GM18870 (cell line): Measurements from ENCODE around the gene KRT10.

Source experiments
- ATAC-seq: cut with Tn5 transposase; IDR thresholded peaks from one replicate; pipeline ENCODE4 v1.9.1; 2021; ENCODE audit warnings: moderate library complexity; ENCODE audit not compliant: unreplicated experiment

The KRT10 gene

DNA sequence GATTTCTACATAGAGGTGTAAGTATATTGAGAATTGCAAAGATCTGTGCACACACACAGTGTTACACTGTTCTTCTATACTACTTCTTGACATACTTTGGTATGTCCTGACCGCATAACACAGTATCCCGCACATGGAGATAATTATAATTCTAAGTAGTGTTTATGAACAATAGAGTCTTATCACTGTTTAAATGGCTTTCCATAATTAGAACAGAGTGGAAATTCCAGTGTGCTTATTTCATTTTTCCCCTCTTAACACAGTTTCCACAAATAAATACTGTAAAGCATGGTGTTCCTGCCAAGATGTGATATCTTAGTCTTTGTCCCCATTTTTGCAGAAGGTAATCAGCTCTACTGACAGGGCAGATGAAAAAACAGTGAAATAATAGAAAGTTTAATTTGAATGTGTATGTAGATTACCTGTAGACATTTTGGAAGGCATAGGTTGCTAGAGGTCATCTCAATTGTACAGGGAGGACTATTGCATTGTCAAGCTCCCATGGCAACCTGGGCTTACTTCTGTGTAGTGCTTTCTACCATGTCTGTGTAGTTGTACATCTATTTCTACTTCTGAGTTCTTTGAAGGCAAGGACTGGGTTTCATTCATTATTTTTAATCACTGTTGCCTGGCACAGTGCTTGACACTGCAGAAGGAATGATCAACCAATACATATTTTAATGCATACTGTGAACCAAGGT is 12.5 kb downstream of the KRT10 start:
- ATAC-seq = no peak

DNA sequence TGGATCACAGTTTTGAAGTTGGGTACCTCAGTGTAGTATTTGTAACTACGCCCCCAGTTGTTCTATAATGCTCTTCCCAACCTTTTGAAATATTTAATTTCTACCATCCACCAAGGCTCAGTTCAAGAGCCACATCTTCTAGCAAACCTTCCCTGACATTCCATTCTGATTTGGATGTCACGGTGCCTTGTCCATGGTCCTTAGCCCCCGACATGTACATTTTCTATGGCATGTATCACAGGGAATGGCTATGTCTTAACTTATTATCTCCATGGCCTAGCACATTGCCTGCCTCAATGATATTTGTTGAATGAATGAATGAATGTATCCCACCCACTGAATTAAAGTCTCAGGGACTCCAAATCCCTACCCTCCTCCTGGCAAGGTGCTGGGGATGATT is 16.3 kb downstream of the KRT10 start:
- no peak for ATAC-seq

DNA sequence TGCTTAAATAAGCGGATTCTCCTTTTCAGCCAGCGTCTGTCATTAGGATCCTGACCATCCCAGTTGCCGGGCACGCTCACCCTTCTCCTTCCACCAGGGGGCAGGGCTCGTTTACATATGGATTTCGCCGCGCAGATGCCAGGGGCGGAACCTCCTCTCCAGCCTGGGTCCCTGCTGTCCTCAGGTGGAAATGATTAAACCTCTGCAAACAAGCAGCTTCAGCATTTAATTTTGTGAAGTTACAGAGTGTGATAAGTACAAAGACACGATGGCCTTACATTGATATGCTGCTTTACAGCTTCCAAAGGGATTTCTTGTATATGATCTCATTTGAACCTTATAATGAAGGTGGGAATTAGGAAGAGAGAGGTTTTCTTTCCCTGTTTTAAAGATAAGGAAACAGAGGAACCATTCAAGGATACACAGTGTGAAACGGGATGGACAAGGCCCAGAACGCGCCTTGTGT is 18.8 kb downstream of the KRT10 start:
- ATAC-seq = no peak

DNA sequence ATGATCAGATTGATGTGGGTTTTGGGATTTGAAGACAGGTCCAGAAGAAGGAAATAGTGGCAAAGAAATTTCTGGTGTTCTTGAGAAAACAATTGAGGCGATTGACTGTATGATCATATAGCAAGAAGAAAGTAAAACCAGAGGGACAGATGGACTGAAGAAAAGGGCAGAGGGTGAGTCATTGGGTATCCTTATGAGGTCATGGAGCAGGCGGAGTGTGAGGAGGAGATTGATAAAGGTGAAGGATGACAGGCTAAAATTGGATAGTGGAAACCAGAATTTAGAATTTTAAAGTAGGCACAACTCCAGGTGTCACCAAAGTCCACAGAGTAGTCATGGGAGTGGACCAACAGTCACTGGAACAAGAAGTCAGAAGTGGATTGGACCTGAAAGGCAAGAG is 21.3 kb downstream of the KRT10 start:
- no peak for ATAC-seq

DNA sequence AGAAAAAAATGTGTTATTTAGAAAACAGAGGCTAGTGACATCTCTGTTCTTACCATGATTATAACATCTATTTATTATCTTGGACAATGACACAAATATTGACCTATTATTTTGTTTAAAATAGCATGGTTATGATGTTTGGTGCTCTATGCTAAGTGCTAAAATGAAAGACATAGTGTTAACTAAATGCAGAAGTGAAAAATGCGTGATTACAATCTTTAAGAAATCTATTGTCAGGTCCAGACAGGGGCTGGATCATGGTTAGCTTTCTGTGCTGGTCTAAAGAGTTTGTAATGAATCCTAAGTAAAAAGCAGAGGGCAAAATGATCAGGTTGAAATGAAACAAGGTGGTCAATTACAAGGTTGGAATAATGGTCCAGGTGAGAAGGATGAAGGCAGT is 22.0 kb downstream of the KRT10 start:
- no peak for ATAC-seq

DNA sequence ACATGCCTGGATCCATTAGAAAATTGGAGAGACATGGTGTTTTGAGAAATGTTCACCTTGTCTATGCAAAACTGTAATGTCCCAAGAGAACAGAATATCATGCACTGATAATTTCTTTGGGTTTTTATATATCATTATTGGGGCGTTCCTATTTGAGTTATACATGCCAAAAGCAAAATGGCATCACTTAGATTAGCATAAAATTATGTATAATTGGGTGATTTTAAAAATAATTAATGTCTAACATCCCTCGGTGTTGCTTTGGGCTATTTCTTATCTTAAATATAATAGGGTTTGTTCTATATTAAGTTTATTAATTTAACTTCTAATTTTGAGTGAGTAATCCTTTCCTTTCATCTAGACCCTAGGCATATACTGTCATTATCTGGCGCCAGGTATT is 22.6 kb downstream of the KRT10 start, which contains the start of gene KRT28:
Gene KRT28, minus strand, starts transcription at position 101 of the 400 bp plus-strand sequence. Its CDS starts 66 bp downstream, at position 35.
- no peak for ATAC-seq

DNA sequence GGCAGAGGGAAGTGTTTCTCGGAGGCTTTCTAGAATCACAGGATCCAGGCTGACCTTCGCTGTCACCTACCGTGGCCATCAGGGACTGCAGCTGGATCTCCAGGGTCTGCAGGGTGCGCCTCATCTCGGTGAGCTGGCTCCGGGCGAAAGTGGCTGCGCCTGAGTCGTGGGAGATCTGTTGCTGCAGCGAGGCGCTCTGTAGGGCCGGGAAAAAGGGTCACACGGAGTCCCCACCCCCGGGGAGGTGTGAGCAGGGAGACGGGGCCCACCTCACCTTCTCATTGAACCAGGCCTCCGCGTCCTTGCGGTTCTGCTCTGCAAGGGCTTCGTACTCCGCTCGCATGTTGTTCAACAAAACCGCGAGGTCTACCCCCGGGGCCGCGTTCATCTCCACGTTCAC is 25.6 kb downstream of the KRT10 start:
- no peak for ATAC-seq

GRCh38 chr17:40795019-40795667 is 27.3 kb downstream of the KRT10 start:
- no peak for ATAC-seq

DNA sequence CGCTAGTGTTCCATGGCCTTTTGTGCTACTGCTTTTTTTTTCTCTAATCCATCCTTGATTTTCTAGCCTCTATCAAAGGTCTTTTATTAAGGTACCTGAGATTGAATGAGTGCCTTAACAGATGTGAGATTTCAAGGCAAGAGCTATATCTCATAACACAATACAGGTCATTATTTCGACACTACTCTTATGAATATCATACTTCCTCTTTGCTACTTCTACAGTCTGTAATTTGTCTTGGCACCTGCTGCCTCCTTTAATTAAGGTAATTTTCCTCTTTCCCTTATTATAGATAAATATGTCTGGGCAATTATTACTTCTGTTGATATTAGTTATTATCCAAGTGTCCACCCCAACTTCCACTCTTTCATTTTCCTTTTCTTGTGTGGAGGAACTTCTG is 27.9 kb downstream of the KRT10 start:
- ATAC-seq = no peak

- ATAC-seq = no peak
Measured at GRCh38 chr17:40793832-40794231, 28.6 kb downstream of the KRT10 start.

DNA sequence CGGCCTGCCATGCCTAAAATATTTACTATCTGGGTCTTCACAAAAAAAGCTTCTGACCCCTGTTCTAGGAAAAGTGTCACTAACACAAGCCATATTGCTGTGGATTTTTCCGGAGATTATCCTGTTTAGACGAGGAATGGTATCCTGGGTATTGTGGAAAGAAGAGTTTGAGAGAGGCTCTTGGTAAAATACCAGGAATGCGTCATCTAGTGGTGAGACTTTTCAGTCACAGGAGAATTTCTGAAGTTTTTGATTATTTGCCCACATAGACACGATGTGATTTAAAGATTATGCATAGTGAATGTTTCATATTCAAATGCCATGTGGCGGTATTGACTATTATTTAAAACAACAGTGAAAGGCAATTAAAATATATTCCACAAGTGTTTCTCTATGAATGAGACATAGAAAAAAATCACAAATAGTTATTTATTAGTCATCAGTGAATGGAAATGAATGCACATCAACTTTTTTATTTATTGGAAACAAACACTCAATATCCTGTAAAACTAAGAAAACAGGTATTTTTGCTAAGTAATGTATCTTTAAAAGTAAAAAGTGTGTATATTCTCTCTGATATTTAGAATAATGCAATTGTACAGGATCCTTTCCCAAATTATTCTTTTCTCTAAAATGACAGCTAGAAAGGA is 30.5 kb downstream of the KRT10 start:
- ATAC-seq = no peak

DNA sequence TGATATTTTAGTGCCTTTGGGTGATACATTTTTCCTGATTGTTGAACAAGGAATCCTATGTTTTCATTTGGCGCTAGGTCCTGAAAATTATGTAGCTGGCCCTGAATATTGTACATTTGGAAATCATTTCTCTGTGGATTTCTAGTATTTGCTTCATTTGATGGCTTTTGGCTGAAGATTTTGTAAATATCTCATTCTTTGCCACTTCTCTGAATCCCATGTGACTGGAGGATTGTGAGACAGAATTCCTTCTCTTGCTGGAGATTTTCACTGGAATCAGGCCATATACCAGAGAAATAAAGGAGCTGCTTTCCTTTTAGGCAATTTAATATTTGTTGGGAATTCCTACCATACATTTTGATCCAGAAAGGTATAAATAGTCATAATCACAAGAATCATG is 31.3 kb downstream of the KRT10 start:
- ATAC-seq = no peak

- no peak for ATAC-seq
Measured at GRCh38 chr17:40782450-40782849, 40.0 kb downstream of the KRT10 start, which contains the start of gene KRT27. KRT27 (minus strand) TSS chr17:40782550; CDS start chr17:40782493, 57 bp downstream.

- no peak for ATAC-seq
Measured at GRCh38 chr17:40779181-40779909, 43.1 kb downstream of the KRT10 start.

GRCh38 chr17:40778461-40778860 is 44.0 kb downstream of the KRT10 start:
- no peak for ATAC-seq

DNA sequence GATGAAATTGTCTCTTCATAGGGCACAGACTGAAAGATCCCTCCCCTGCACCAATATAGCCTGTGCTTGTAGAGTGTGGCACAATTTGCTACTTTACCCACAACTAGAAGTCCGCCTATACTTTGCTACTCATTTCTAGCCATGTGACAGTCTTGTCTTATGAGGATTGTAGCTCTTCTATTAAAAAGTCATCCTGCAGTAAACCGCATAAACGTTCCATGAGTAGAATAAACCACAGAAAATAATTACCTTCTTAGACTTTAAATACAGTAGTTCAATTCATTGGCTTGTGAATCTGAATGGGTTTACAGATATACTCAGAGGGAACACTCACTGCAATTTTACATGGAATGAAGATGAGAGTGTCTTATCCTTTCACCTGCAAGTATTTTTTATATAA is 44.4 kb downstream of the KRT10 start:
- ATAC-seq = no peak

DNA sequence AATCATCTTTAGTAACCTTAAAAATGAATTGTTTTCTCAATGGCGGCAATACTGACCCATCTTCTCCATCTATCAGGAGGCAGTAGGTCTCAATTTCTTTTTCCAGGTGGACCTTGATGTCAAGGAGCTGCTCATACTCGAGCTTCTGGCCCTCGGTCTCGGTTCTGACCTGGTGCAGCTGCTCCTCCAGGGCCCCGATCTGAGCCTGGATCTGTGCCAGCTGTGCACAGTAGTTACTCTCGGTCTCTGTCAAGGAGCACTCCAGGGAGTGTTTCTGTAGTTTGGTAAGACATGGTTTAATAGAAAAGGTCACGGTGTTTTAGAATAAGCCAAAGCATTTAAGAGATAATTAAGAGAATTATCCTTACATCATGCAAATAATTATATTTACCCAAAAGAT is 45.0 kb downstream of the KRT10 start:
- ATAC-seq = no peak

DNA sequence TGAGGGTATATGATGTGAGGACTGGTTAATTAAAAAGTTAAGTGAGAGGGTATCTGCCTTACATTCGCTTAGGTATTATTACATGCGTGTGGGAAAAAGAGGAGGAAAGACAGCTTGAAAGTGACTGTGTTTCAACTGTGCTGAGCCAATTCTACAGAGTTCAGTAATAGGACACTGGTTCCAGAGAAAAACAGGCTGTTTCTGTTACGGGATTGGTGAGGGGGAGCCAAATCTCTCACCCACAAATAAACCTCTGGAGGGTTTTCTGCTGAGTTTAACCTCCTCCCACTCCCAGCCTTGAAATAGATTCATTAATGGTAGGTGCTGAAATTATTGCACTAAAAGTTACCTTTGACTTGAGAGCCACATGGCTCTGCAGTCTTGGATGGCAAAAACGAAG is 46.5 kb downstream of the KRT10 start:
- ATAC-seq = no peak

DNA sequence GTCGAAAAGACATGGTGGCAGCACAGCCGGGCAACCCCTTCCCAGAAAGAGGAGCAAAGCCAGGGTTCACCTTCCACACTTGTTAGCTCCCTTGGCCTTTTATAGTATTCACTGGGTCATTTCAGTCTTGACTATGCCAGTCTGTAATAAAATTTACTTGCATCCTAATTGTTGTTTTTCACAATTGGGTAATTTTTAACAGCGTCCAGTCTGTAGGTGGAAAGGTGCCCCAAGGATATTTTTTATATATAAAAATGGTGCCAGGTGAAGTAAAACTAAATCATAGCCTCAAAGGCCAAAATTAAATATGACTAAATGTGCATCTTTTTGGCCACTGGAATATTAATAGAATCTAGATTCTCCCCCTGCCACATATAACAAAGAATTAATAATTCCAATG is 50.3 kb downstream of the KRT10 start, which contains the start of gene KRT26:
Gene KRT26, minus strand, starts transcription at position 101 of the 400 bp plus-strand sequence. Its CDS starts 88 bp downstream, at position 13.
- ATAC-seq = no peak
